Activated CD4-positive, alpha-beta T cell treated with anti-CD3 and anti-CD28 coated beads for 4 hours (primary cell): ENCODE measurements around the gene DDX3X.
"Not testable (repeated sequence)": the region's sequence is repeated elsewhere in the genome, so short reads cannot be mapped to it uniquely, and the experiment has no call there.

ENCODE experiments used
- DNase-seq, 2 donors: peaks; one replicate each; pipeline ENCODE4 v3.0.0-alpha.2; 2020

The DDX3X gene

DNA sequence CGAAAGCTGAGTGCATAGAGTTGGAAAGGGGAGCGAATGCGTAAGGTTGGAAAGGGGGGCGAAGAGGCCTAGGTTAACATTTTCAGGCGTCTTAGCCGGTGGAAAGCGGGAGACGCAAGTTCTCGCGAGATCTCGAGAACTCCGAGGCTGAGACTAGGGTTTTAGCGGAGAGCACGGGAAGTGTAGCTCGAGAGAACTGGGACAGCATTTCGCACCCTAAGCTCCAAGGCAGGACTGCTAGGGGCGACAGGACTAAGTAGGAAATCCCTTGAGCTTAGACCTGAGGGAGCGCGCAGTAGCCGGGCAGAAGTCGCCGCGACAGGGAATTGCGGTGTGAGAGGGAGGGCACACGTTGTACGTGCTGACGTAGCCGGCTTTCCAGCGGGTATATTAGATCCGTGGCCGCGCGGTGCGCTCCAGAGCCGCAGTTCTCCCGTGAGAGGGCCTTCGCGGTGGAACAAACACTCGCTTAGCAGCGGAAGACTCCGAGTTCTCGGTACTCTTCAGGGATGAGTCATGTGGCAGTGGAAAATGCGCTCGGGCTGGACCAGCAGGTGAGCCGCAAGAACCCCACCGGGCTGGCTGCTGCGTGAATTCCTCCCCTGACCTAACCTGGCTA, at the start of gene DDX3X:
Gene DDX3X, plus strand, starts transcription at position 419 of the 619 bp plus-strand sequence. Its CDS starts 91 bp downstream, at position 510.
- DNase-seq: peak; percentile 85 to 92

DNA sequence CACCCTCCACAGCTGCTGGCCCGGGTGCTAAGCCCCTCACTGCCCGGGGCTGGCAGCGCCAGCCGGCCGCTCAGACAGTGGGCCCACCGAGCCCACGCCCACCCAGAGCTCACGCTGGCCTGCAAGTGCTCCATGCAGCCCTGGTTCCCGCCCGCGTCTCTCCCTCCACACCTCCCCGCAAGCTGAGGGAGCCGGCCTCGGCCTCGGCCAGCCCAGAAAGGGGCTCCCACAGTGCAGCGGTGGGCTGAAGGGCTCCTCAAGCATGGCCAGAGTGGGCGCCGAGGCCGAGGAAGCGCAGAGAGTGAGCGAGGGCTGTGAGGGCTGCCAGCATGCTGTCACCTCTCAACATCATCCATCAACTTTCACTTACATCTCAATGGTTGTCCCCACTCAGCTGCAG, 48.0 kb upstream of the DDX3X start:
- not testable (repeated sequence) for DNase-seq

GRCh38 chrX:41288641-41289040, 45.3 kb upstream of the DDX3X start:
- no peak for DNase-seq

DNA sequence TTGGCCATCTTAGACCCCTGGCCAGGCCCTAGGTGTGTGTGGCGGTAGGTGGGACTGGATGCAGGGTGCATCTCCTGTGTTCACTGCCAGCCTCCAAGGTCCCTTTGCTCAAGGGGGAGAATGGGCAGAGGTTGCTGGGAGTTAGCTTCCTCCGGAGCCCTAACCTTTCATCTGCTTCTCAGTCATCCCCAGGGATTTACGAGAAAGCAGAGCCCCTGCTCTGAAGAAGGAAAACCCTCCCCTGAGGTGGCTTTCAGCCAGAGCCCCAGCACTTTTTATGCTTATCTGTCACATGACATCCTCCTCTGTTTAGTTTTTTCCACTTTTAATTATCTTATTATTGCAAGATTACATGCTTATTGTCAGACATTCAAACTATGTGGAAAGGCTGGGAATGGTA, 44.9 kb upstream of the DDX3X start:
- no peak for DNase-seq

GRCh38 chrX:41291309-41291708, 42.7 kb upstream of the DDX3X start:
- no peak for DNase-seq

- no peak for DNase-seq
Measured at GRCh38 chrX:41293269-41293668, 40.7 kb upstream of the DDX3X start.

- no peak for DNase-seq
Measured at GRCh38 chrX:41300758-41301437, 33.1 kb upstream of the DDX3X start.

GRCh38 chrX:41301438-41301824, 32.5 kb upstream of the DDX3X start:
- DNase-seq: no peak

- DNase-seq: no peak
Measured at GRCh38 chrX:41302370-41302769, 31.6 kb upstream of the DDX3X start.

GRCh38 chrX:41303013-41303412, 30.9 kb upstream of the DDX3X start:
- no peak for DNase-seq

DNA sequence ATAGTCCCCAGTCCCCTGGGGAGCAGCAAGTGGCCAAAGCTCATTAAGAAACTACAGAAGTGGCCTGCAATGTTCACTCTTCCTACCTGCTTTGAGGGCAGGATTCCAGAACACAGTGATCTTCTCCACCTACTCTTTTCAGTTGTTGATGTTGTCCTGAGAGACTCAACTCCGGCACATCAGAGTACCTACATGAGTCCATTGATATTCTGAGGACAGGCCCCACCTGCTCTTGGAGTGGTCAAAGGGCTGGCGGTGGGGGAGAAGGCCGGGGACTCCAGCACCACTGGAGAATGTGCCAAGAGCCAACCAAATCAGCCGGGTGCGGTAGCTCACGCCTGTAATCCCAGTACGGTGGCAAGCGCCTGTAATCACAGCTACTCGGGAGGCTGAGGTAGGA, 29.8 kb upstream of the DDX3X start:
- no peak for DNase-seq

DNA sequence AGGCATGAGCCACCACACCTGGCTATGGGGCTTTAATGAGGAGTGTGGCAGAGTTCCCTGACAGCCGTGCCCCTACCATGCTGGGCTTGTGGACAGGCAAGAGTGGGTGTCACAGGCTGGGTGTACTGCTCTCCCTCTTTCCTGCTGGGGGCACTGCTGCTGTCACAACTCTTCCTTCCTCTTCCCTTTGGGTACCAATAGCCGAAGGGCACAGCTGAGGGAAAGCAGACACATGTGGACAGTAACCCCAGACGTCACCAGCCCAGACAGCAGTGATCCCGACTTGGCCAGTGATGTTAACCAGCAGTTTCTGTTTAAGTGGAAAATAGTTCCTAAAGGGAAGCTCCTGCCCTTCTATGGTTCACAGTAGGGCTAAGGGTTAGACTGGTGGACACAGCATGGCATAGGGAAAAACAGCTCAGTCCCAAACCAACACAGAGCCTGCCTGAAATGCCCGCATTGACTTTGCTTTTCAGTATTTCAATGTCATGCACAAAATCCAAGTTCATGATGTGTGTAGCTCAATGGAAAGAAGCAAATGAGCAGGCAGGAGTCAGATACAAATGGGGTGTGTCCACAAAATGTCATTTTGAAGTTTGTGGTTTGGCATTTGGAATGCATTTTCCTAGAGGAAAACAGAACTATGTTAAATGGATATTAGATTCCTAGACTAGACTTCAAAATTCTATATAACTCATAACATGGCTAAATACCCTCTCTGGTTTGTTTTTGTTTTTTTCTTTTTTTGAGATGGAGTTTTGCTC, 24.9 kb upstream of the DDX3X start:
- no peak for DNase-seq

- no peak for DNase-seq
Measured at GRCh38 chrX:41312786-41313185, 21.2 kb upstream of the DDX3X start.

DNA sequence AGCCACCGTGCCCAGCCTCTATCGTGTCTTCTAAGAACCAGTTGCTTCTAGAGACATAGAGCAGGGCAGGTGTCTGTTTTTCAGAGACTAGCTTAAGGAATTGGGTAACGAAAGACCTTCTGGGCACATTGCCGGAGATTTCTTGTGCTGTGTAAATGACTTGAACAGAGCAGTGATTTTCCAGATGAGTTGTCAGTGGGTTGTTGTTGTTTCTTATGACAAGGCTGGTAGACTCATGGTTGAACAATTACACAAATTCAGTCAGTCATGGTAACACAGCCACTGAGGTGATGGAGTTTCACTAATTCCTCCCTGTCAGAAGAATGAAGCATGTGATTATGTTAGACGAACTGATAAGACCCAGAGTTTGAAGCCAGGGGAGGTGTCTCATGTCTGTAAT, 20.5 kb upstream of the DDX3X start:
- DNase-seq: no peak

DNA sequence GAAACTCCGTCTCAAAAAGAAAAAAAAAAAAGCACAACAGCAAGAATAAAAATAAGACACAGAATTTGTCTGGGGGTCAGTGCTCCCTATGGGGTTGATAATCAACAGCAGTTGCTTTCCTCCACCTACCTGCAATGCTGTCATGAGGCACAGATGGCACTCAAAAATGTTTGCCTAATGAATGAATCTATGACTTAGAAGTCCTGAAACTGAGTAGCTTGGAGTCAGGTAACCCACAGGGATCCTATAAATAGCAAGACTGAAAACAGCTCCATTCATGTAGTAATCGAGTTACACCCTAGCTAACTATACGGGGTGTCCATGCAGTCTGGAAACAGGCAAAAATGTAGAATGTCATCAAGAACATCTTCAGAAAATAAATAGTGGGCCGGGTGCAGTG, 19.8 kb upstream of the DDX3X start:
- DNase-seq: no peak

- no peak for DNase-seq
Measured at GRCh38 chrX:41314881-41315280, 19.1 kb upstream of the DDX3X start.

DNA sequence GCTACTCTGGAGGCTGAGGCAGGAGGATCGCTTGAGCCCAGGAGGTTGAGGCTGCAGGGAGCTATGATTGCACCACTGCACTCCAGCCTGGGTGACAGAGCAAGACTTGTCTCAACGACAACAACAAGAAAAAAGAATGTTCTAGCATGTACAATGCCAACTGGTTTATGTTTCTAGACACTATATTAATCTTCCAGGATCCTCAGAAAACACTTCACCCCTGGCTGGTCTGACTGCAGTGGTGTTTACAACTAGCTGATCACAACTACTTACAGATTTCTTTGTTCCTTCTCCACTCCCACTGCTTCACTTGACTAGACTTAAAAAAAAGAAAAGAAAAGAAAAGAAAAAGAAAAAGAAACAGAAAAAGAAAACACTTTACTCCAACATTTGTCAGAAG, 17.7 kb upstream of the DDX3X start:
- DNase-seq: not testable (repeated sequence)

- DNase-seq: no peak
Measured at GRCh38 chrX:41317477-41318208, 16.3 kb upstream of the DDX3X start.

GRCh38 chrX:41320393-41320792, 13.6 kb upstream of the DDX3X start:
- no peak for DNase-seq

DNA sequence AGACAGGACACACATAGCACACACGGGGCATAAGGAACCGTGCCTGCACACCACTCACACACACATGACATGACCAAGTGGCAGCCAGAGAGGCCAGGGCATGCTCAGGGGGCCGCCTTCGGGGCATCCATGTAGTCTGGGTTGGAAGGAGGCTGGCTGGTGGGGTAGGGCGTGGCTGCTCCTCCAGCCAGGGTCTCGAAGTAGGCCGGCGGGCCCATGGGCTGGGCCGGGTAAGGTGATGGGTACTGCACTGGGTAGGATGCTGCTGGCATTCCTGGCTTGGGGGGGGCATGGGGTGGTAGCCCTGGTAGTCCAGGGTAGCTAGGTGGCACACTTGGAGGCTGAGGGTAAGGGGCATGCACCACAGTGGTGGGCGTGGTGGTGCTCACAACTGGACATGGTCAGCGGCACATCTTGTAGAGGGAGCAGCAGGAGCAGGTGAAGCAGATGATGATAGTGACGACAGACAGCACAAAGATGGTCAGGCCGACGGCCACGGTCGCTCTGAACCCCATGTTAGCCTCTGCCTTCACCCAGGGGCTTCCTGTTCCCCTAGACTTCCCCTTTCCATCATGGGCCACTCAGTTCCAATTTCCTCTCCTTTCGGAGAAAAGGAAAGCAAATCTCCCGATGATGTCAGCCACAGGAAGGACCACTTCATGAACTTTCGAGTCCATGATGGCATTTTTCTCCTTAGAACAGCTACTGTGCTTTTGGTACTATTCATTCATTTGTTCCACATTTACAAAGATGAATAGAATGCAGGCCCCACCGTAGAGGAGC, 10.9 kb upstream of the DDX3X start:
- no peak for DNase-seq

DNA sequence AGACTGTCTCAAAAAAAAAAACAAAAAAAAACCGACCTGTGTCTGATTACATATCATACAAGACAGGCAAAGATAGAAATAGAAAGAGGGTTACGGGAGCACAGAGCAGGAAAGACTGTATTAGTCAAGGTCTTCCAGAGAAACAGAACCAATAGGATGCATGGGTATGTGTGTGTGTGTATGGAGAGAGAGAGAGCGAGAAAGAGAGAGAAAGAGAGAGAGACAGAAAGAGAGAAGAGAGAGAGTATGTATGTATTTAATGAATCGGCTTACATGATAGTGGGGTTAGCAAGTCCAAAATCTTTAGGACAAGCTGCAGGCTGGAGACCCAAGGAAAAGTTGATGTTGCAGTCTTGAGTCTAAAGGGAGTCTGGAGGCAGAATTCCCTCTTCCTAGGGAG, 7.5 kb upstream of the DDX3X start:
- DNase-seq: no peak

DNA sequence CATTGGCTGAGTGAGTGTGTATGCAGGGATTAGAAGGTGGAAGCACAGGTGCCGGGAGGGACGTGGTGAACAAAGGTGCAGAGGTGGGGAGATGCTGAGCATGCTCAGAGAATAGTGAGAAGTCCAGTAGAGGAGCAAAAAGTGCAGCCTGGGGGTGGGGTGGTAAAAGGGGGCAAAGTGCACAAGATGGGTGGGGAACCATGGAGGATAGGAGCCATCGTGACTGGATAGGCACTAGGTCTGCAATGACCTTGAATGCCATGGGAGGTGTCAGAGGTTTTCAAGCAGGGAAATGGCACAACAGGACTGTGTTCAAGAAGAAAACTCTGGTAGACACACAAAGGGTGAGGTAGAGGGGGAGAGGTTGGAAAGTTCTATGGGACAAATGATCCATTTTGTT, 6.6 kb upstream of the DDX3X start:
- no peak for DNase-seq

DNA sequence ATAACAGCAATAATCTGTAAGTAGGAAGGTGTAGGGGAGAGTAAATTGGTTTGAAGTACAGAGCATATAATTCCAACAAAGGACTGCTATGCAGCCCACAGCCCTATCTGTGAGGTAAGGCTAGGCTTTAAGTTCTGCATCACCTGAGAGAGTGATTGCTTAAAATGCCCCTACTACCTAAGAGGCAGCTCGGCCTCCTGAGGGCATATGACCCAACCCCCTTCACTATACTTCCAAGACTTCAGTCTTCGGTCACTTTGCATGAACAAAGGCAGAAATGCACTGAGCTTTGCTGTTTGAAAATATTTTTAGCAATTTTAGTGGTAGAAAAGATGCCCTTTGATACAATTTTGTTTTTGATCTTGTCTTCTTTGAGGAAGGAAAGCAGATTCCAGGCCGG, 4.9 kb upstream of the DDX3X start:
- no peak for DNase-seq
